Liver (tissue), 3 donors: ENCODE data around the gene INTS15.

ENCODE experiments used
- CTCF ChIP-seq: fragments of 150-350 bp; IDR thresholded peaks from 2 replicates; pipeline ENCODE4 v1.5.1; 2017; ENCODE audit warnings: improper control_type of control experiment, low read depth, low read length; ENCODE audit not compliant: missing input control
- GABPA ChIP-seq, 2 donors: IDR thresholded peaks in 1 of 2; conservative IDR thresholded peaks in 1 of 2; 2 replicates each; pipeline ENCODE4 v1.6.1; 2016; ENCODE audit warnings: antibody characterized with exemption in 2 of 2, mild to moderate bottlenecking in 1 of 2, moderate library complexity in 1 of 2
- HNF4A ChIP-seq, 2 donors: conservative IDR thresholded peaks; 2 replicates each; pipeline ENCODE4 v1.6.1; 2016; ENCODE audit warnings: antibody characterized with exemption in 2 of 2, mild to moderate bottlenecking in 2 of 2
- JUND ChIP-seq, 2 donors: IDR thresholded peaks; 2 replicates each; pipeline ENCODE4 v1.6.1; 2016; ENCODE audit warnings: antibody characterized with exemption in 2 of 2
- MAX ChIP-seq: IDR thresholded peaks from 2 replicates; pipeline ENCODE4 v1.6.1; 2016; ENCODE audit warnings: antibody characterized with exemption
- RAD21 ChIP-seq, 2 donors: IDR thresholded peaks; 2 replicates each; pipeline ENCODE4 v1.6.1; 2016; ENCODE audit warnings: antibody characterized with exemption in 2 of 2, mild to moderate bottlenecking in 2 of 2
- TAF1 ChIP-seq: conservative IDR thresholded peaks from 2 replicates; pipeline ENCODE4 v1.6.1; 2016; ENCODE audit warnings: antibody characterized with exemption, mild to moderate bottlenecking
- donor health status: healthy.
- donor health status: healthy.

GRCh38 chr7:6636741-6637543 is 47.1 kb downstream of the INTS15 start, which contains the start of gene ZNF316:
- TF ChIP-seq CTCF (no peak), JUND (IDR thresholded peaks at IDR 0.05) (no peak), TAF1 (no peak), HNF4A (conservative IDR thresholded peaks at IDR 0.05) (no peak), GABPA (IDR thresholded peaks at IDR 0.05 in 1 of 2, conservative IDR thresholded peaks at IDR 0.05 in 1 of 2) (peak; percentile 55 to 84), RAD21 (IDR thresholded peaks at IDR 0.05) (no peak), MAX (no peak)
